ENCODE data around the gene CYYR1.
A peak's percentile ranks its signal among the peaks of the same experiment; 100 is the strongest.

Gene CYYR1

GRCh38 chr21:26563856-26564503, 9.1 kb downstream of the CYYR1 start:
- Histone ChIP-seq H3K4me3 (no peak overlapping the region), H3K27ac (no peak overlapping the region), H3K9ac (ENCODE audit: insufficient read length) (no peak overlapping the region), H3K9me3 (ENCODE audit: low read depth, low read length) (no peaks in the 10 kb centered on the region), H3K36me3 (ENCODE audit: insufficient read depth, low read length) (peaks cover 35% of the 10 kb centered on the region)
- DNase-seq (ENCODE audit: low read depth, low spot score), result no peak
- no peak for TF ChIP-seq FOXP2 (optimal IDR thresholded peaks at IDR 0.05; ENCODE audit: control extremely low read depth, extremely low read length, insufficient read depth)
- TF ChIP-seq EZH2 (IDR thresholded peaks at IDR 0.05), result no peak
- TF ChIP-seq POLR2AphosphoS5 (IDR thresholded peaks at IDR 0.05; ENCODE audit: borderline replicate concordance, low read depth, low read length), result no peak

- Histone ChIP-seq H3K9me3 (ENCODE audit: low read depth, low read length) (no peaks in the 10 kb centered on the region), H3K9ac (ENCODE audit: insufficient read length) (no peak overlapping the region), H3K4me3 (no peak overlapping the region), H3K27ac (no peak overlapping the region), H3K36me3 (ENCODE audit: insufficient read depth, low read length) (peaks cover 34% of the 10 kb centered on the region)
- DNase-seq (ENCODE audit: low read depth, low spot score), result no peak
- TF ChIP-seq POLR2AphosphoS5 (IDR thresholded peaks at IDR 0.05; ENCODE audit: borderline replicate concordance, low read depth, low read length), result no peak
- no peak for TF ChIP-seq EZH2 (IDR thresholded peaks at IDR 0.05)
- no peak for TF ChIP-seq FOXP2 (optimal IDR thresholded peaks at IDR 0.05; ENCODE audit: control extremely low read depth, extremely low read length, insufficient read depth)
Measured at GRCh38 chr21:26560612-26561011, 12.5 kb downstream of the CYYR1 start.

- H3K9ac ChIP-seq (ENCODE audit: insufficient read length), result no peak overlapping the region
- H3K9me3 ChIP-seq (ENCODE audit: low read depth, low read length), result no peaks in the 10 kb centered on the region
- DNase-seq (ENCODE audit: low read depth, low spot score), result no peak
- no peak overlapping the region for H3K27ac ChIP-seq
- H3K4me3 ChIP-seq, result no peak overlapping the region
- peaks cover 24% of the 10 kb centered on the region for H3K36me3 ChIP-seq (ENCODE audit: insufficient read depth, low read length)
- TF ChIP-seq FOXP2 (optimal IDR thresholded peaks at IDR 0.05; ENCODE audit: control extremely low read depth, extremely low read length, insufficient read depth), result no peak
- no peak for TF ChIP-seq POLR2AphosphoS5 (IDR thresholded peaks at IDR 0.05; ENCODE audit: borderline replicate concordance, low read depth, low read length)
- TF ChIP-seq EZH2 (IDR thresholded peaks at IDR 0.05), result no peak
Measured at GRCh38 chr21:26559099-26559498, 14.0 kb downstream of the CYYR1 start.

DNA sequence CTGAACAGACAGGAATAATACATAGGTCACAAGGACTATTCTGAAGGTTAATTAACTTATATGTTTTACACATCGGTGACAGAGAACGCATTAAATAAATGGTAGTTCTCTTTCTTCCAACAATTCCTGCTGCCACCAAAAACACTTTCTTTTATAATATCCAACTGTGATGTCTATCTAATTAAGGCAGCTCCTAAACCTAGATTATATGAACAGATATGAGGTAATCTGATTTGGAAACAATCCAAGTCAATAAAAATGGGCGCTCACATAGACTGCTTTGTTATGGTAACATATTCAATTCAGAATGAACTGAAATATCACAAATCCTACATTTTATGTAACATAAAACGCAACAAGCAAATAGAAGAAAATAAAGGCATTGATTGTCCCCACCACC, 16.0 kb downstream of the CYYR1 start:
- Histone ChIP-seq H3K4me3 (no peak overlapping the region), H3K27ac (no peak overlapping the region), H3K9me3 (ENCODE audit: low read depth, low read length) (no peaks in the 10 kb centered on the region), H3K36me3 (ENCODE audit: insufficient read depth, low read length) (peaks cover 18% of the 10 kb centered on the region), H3K9ac (ENCODE audit: insufficient read length) (no peak overlapping the region)
- TF ChIP-seq FOXP2 (optimal IDR thresholded peaks at IDR 0.05; ENCODE audit: control extremely low read depth, extremely low read length, insufficient read depth) (no peak), POLR2AphosphoS5 (IDR thresholded peaks at IDR 0.05; ENCODE audit: borderline replicate concordance, low read depth, low read length) (no peak), EZH2 (IDR thresholded peaks at IDR 0.05) (no peak)
- DNase-seq (ENCODE audit: low read depth, low spot score), result no peak

DNA sequence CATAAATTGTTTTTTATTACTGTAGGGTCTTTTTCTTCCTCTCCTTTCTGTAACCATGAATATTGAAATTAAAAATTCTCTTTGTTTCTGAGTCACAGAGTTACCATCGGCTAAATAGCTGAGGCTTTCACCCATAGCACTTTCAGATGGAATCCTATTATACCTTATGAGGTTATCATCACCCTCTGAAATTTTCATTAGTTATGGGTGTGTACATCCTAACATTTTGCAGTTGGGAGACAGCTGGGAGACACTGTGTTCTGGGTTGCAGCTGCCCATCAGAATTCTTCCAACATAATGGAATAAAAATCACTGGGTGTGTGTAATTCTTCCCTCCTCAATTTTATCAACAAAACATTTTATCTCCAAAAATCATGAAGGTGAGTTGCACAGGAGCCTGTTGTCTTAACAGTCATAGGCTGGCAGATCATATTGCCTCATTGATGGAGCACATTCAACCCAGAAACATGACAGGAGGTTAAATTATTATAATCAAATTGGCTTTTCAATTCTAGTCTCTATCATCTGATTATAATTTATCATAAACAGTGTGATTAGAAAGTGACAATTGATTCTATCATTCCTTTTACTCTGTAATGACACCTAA, 17.4 kb downstream of the CYYR1 start:
- no peak for TF ChIP-seq POLR2AphosphoS5 (IDR thresholded peaks at IDR 0.05; ENCODE audit: borderline replicate concordance, low read depth, low read length)
- no peak for TF ChIP-seq EZH2 (IDR thresholded peaks at IDR 0.05)
- TF ChIP-seq FOXP2 (optimal IDR thresholded peaks at IDR 0.05; ENCODE audit: control extremely low read depth, extremely low read length, insufficient read depth), result no peak
- Histone ChIP-seq H3K9me3 (ENCODE audit: low read depth, low read length) (no peaks in the 10 kb centered on the region), H3K9ac (ENCODE audit: insufficient read length) (no peak overlapping the region), H3K27ac (no peak overlapping the region), H3K4me3 (no peak overlapping the region), H3K36me3 (ENCODE audit: insufficient read depth, low read length) (peaks cover 9% of the 10 kb centered on the region)
- DNase-seq (ENCODE audit: low read depth, low spot score), result no peak

- Histone ChIP-seq H3K9ac (ENCODE audit: insufficient read length) (no peak overlapping the region), H3K4me3 (no peak overlapping the region), H3K27ac (peak overlapping the region; percentile 25; the same call in 1 of the 2 replicates), H3K9me3 (ENCODE audit: low read depth, low read length) (no peaks in the 10 kb centered on the region), H3K36me3 (ENCODE audit: insufficient read depth, low read length) (peaks cover 9% of the 10 kb centered on the region)
- TF ChIP-seq FOXP2 (optimal IDR thresholded peaks at IDR 0.05; ENCODE audit: control extremely low read depth, extremely low read length, insufficient read depth) (no peak), EZH2 (IDR thresholded peaks at IDR 0.05) (no peak), POLR2AphosphoS5 (IDR thresholded peaks at IDR 0.05; ENCODE audit: borderline replicate concordance, low read depth, low read length) (no peak)
- no peak for DNase-seq (ENCODE audit: low read depth, low spot score)
Measured at GRCh38 chr21:26554365-26554764, 18.7 kb downstream of the CYYR1 start.

DNA sequence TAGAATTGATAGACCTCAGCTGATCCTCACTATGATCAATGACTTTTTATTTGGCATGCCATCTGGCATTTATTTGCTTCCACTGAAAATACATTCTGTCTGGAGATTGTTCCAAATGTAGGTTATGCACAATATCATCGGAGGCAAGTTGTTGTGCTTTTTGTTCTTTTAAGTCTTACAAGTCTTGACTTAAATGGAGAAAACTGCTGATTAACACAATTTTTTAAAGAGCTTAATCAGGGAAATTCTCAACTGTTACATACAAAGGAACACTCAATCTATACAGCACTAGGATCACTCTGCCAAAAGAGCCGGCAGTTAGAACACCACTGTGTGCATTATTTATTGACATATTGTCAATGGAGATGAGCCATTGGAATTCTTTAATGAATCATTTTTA, 19.2 kb downstream of the CYYR1 start:
- no peak for DNase-seq (ENCODE audit: low read depth, low spot score)
- TF ChIP-seq FOXP2 (optimal IDR thresholded peaks at IDR 0.05; ENCODE audit: control extremely low read depth, extremely low read length, insufficient read depth) (no peak), POLR2AphosphoS5 (IDR thresholded peaks at IDR 0.05; ENCODE audit: borderline replicate concordance, low read depth, low read length) (no peak; the same call in 1 of the 2 replicates), EZH2 (IDR thresholded peaks at IDR 0.05) (no peak)
- H3K36me3 ChIP-seq (ENCODE audit: insufficient read depth, low read length), result peaks cover 7% of the 10 kb centered on the region

DNA sequence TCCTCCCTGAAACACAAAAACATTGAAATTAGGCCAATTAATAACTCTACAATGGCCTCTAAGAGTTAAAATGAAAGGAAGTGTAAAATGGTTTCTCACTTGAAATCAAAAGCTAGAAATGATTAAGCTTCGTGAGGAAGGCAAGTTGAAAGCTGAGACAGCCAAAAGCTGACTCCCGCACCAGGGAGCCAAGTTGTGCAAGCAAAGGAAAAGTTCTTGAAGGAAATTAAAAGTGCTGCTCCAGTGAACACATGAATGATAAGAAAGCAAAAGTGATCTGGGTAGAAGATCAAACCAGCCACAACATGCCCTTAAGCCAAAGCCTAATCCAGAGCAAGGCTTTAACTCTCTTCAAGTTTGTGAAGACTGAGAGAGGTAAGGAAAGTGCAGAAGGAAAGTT, 22.8 kb downstream of the CYYR1 start:
- Histone ChIP-seq H3K9me3 (ENCODE audit: low read depth, low read length) (no peaks in the 10 kb centered on the region), H3K27ac (peak overlapping the region; percentile 93), H3K4me3 (peak overlapping the region; percentile 75), H3K9ac (ENCODE audit: insufficient read length) (peak overlapping the region; percentile 11), H3K36me3 (ENCODE audit: insufficient read depth, low read length) (no peaks in the 10 kb centered on the region)
- peak; percentile 60 for DNase-seq (ENCODE audit: low read depth, low spot score)
- TF ChIP-seq FOXP2 (optimal IDR thresholded peaks at IDR 0.05; ENCODE audit: control extremely low read depth, extremely low read length, insufficient read depth), result no peak
- TF ChIP-seq POLR2AphosphoS5 (IDR thresholded peaks at IDR 0.05; ENCODE audit: borderline replicate concordance, low read depth, low read length), result no peak
- no peak for TF ChIP-seq EZH2 (IDR thresholded peaks at IDR 0.05)

More for the DNA sequence above, 19.2 kb downstream of the CYYR1 start:
- peak overlapping the region; percentile 25; the same call in 1 of the 2 replicates for H3K27ac ChIP-seq
- no peaks in the 10 kb centered on the region for H3K9me3 ChIP-seq (ENCODE audit: low read depth, low read length)
- H3K9ac ChIP-seq (ENCODE audit: insufficient read length), result no peak overlapping the region
- H3K4me3 ChIP-seq, result peak overlapping the region; percentile 39
